Measurements from ENCODE around the gene GRIA3.

GRIA3 gene

DNA sequence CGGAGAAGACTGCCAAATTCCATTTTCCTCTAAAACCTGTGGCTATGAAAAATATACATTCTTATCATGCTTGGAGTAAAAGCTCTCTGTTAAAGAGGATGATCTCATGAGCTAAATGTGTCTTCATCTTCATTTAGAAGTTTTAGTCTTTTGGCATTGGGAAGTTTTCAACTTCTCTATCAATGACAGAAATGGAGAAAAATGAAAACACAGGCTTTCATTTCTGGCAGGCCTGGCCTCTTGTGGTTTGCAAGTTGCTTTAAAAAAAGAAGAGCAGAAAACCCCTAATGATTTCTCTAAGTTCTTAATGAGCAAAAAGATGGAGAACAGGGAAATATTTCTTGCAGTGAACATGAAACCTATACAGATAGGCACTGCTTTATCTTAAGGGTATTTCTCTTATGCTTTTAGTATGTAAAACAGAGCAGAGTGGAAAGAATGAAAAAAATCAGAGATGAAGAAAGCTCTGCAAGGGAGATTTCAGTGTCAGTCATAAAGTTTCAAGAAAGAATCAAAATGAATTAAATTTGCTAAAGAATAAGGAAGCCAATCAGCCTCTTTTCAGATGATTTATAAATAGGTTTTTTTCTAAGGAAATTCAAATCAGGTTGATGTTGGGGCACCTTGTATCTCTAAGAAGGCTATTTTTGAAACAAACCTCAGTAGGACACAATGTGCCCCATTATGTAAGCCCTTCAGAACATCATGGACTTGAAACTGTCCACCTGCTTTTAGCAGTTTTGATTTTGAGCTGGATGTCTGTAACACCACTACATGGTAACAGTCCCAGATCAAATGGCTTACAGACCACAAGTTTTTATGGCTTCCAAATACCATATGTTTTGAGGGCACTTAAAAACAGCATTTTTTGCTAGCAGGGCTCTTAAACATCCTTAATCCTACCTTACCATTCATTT is 225.0 kb downstream of the GRIA3 start:
- H3K4me3 ChIP-seq (ENCODE audit: low read depth, low read length), result no peak overlapping the region
- TF ChIP-seq, protein P1, sequence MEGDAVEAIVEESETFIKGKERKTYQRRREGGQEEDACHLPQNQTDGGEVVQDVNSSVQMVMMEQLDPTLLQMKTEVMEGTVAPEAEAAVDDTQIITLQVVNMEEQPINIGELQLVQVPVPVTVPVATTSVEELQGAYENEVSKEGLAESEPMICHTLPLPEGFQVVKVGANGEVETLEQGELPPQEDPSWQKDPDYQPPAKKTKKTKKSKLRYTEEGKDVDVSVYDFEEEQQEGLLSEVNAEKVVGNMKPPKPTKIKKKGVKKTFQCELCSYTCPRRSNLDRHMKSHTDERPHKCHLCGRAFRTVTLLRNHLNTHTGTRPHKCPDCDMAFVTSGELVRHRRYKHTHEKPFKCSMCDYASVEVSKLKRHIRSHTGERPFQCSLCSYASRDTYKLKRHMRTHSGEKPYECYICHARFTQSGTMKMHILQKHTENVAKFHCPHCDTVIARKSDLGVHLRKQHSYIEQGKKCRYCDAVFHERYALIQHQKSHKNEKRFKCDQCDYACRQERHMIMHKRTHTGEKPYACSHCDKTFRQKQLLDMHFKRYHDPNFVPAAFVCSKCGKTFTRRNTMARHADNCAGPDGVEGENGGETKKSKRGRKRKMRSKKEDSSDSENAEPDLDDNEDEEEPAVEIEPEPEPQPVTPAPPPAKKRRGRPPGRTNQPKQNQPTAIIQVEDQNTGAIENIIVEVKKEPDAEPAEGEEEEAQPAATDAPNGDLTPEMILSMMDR (IDR thresholded peaks at IDR 0.05; ENCODE audit: low read depth, low read length, missing control alignments), result no peak
- peak; percentile 62 for DNase-seq (ENCODE audit: low read depth)
- in situ Hi-C loops (cut with HindIII; ENCODE audit: low sequenced_read_pairs), result no loop called here

DNA sequence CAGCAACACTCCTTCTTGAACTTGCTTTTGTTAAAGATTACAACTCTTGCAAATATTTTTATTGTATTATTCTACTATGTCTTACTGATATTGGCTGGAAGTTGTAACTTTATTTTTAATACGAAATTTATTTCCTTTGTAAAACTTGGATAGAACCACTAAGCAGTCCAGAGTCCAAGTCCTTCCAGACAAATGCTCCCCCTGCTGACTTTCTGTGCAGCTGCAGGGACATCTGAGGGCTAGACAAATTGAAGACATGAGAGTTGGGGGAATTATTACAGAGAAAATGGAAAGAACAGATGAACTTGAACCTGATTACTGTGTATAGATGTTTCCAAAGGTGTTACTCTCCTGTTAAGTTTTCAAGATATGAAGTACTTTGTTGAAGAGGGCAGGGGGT is 238.8 kb downstream of the GRIA3 start:
- DNase-seq (ENCODE audit: low read depth), result no peak
- TF ChIP-seq, protein P1 (IDR thresholded peaks at IDR 0.05; ENCODE audit: low read depth, low read length, missing control alignments), result peak; percentile 77
- in situ Hi-C loops (cut with HindIII; ENCODE audit: low sequenced_read_pairs), result no loop called here
- no peak overlapping the region for H3K4me3 ChIP-seq (ENCODE audit: low read depth, low read length)

DNA sequence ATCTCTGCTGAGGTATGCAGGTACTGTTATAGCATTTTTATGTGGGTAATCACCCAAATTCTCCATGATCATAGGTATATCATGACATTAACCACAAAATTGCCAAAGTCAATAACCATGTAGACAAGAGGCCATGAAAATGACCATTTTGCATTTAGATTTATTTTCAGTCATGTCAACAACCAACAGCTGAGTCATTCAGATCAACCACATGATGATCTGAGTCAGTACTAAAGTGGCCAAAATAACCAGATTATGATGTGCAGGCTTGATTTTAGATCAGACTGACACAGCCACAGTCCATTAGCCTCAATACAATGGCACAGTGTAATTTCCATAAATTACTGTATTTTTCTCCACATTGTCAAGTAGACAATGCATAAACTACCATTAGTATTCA is 240.5 kb downstream of the GRIA3 start:
- in situ Hi-C loops (cut with HindIII; ENCODE audit: low sequenced_read_pairs), result no loop called here
- DNase-seq (ENCODE audit: low read depth), result peak; percentile 44
- no peak overlapping the region for H3K4me3 ChIP-seq (ENCODE audit: low read depth, low read length)
- TF ChIP-seq, protein P1 (IDR thresholded peaks at IDR 0.05; ENCODE audit: low read depth, low read length, missing control alignments), result no peak

DNA sequence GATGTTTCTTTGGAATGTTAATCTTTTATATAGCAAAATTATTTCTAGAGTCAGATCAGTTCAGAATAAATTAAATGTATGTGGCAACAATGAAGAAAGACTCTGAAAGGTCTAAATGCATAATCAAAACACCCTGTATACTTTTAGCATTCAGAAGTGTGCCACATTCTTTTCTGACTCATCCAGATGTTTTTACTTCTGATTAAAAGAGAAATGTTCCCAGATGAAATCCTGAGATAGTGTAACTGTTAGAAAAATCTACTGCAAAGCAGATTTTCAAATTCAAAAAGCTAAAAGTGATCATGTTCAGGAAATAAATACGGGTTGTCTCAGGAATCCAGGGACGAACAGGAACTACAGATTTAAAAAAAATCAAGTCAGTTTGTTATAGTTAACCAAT is 241.4 kb downstream of the GRIA3 start:
- no peak overlapping the region for H3K4me3 ChIP-seq (ENCODE audit: low read depth, low read length)
- DNase-seq (ENCODE audit: low read depth), result no peak
- TF ChIP-seq, protein P1 (IDR thresholded peaks at IDR 0.05; ENCODE audit: low read depth, low read length, missing control alignments), result no peak
- in situ Hi-C loops (cut with HindIII; ENCODE audit: low sequenced_read_pairs), result no loop called here

DNA sequence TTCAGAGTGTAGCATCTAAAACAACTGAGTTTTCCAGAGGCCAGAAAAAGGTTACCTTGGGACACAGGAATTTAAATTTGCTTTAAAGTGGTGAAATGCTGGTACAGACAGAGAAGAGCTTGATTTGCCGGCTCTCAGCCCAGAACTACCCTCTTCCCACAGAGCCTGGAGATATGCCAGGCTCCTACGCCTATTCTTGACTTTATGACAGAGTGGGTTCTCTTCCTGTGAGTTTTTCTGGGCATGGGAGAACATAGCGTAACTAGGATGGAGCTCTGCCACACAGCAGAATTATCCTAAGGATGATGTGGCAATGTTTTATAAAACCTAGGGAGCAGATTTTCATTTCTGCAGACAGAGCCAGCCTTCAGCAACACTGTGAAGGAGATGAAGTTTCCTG is 241.8 kb downstream of the GRIA3 start:
- no peak overlapping the region for H3K4me3 ChIP-seq (ENCODE audit: low read depth, low read length)
- in situ Hi-C loops (cut with HindIII; ENCODE audit: low sequenced_read_pairs), result no loop called here
- DNase-seq (ENCODE audit: low read depth), result no peak
- TF ChIP-seq, protein P1 (IDR thresholded peaks at IDR 0.05; ENCODE audit: low read depth, low read length, missing control alignments), result no peak

DNA sequence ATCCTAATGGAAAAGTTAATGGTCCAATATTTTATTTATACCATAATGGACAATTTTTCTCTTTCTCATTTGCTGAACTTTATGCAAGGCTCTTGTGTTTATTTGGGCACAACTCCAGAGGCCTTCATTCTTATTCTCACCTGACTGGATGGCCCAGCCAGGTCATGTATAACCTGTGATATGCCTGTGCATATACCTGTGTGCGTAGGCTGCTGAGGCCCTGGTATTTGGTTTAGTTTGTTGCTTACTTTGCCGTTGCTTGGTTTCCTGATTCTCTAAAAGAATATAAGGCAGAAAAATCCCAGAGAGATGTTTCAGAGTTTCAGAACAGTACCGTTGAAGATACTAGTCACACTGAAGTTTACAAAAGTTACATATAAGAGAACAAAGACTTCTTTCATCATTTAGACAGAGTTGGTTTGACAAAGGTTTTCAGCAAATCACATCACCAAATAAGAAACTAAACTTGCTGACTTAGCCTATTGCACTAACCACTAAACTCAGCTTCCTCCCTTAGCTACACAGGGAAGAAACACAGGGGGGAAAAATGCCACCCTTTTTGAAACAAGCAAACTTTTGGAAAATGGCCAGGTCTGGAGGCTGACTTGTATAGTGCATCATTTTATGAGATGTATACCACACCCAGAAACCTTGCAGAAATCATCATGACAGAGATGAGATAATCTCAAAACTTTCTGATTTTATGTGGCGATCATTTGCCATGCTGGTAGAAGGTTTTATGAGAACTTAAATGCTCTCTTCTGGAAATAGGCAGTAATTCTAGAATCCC is 248.5 kb downstream of the GRIA3 start:
- in situ Hi-C loops (cut with HindIII; ENCODE audit: low sequenced_read_pairs), result no loop called here
- DNase-seq (ENCODE audit: low read depth), result no peak
- TF ChIP-seq, protein P1 (IDR thresholded peaks at IDR 0.05; ENCODE audit: low read depth, low read length, missing control alignments), result no peak
- no peak overlapping the region for H3K4me3 ChIP-seq (ENCODE audit: low read depth, low read length)
